ENCODE data around the gene ARHGDIA. TPM values are rescaled to one million over a fixed set of nuclear protein-coding genes. Genes with fewer than 3 reads are reported as not detected.

ARHGDIA gene
- total RNA-seq, 5 donors from 2014 or later (not counting 1 experiment from before 2014, with no cell fraction given), result 473 to 577 (median 504) TPM

GRCh38 chr17:81879121-81879520 is 8.0 kb upstream of the ARHGDIA start:
- no peak for ATAC-seq (replicated peaks in 1 of 4)
- Mint-ChIP-seq H3K4me1 (peaks cover 0 to 4% (median under 1%) of the 10 kb centered on the region in 3 donors), H3K4me3 (no peak overlapping the region), H3K27ac (no peak overlapping the region), H3K36me3 (peaks cover 16% of the 10 kb centered on the region), H3K27me3 (no peaks in the 10 kb centered on the region), H3K9me3 (no peaks in the 10 kb centered on the region)
- H3K36me3 ChIP-seq (ENCODE audit: control insufficient read depth in 2 of 2, extremely low read depth in 1 of 2, insufficient read depth in 1 of 2, low read length in 1 of 2), result peaks cover 0 to 18% of the 10 kb centered on the region in 2 donors
- no peaks in the 10 kb centered on the region for H3K27me3 ChIP-seq (replicated peaks in 1 of 2; ENCODE audit: control insufficient read depth in 2 of 2, extremely low read depth in 1 of 2, insufficient read depth in 2 of 2, low read length in 1 of 2)
- H3K4me1 ChIP-seq (ENCODE audit: control insufficient read depth in 1 of 2, extremely low read depth in 1 of 2, insufficient read depth in 2 of 2, low read length in 2 of 2), result no peaks in the 10 kb centered on the region
- H3K9me3 ChIP-seq, result no peaks in the 10 kb centered on the region
- WGBS (ENCODE audit: insufficient coverage), result 96% methylated on average over 3 of the region's 5 CpGs
- no peak overlapping the region for H3K4me3 ChIP-seq (ENCODE audit: control insufficient read depth in 1 of 2, extremely low read depth in 1 of 2, low read length in 1 of 2)
- ChIA-PET POLR2A (no interaction called here), CTCF (no interaction called here)
- no peak overlapping the region for H3K27ac ChIP-seq (ENCODE audit: low read length)
- DNase-seq, result no peak

DNA sequence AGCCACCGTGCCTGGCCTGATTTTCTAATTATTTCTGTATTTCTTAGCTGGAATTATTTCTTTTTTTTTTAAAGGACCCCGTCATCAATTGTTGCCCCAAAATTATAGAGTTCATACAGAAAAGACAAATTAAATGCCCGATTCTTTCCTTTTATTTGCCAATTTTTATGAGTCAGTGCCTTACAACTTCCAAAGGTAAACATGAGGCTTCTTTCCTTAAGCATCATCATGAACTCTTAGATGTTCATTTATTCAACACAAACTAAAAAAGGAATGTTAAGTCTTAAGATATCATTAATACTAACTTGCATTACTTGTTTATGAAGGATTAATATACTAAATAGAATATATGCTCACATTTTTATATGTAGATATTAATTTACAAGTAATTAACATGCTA is 7.2 kb upstream of the ARHGDIA start:
- H3K27ac ChIP-seq (ENCODE audit: low read length), result no peak overlapping the region
- H3K36me3 Mint-ChIP-seq, result peaks cover 16% of the 10 kb centered on the region
- no peaks in the 10 kb centered on the region for H3K9me3 ChIP-seq
- CTCF ChIA-PET, result no interaction called here
- no peak overlapping the region for H3K27ac Mint-ChIP-seq
- H3K4me1 ChIP-seq (ENCODE audit: control insufficient read depth in 1 of 2, extremely low read depth in 1 of 2, insufficient read depth in 2 of 2, low read length in 2 of 2), result peaks cover 0 to under 1% of the 10 kb centered on the region in 2 experiments
- ATAC-seq (replicated peaks in 1 of 4) (no peak), DNase-seq (no peak)
- H3K4me3 Mint-ChIP-seq, result no peak overlapping the region
- H3K27me3 ChIP-seq (replicated peaks in 1 of 2; ENCODE audit: control insufficient read depth in 2 of 2, extremely low read depth in 1 of 2, insufficient read depth in 2 of 2, low read length in 1 of 2), result no peaks in the 10 kb centered on the region
- no peak overlapping the region for H3K4me3 ChIP-seq (ENCODE audit: control insufficient read depth in 1 of 2, extremely low read depth in 1 of 2, low read length in 1 of 2)
- H3K36me3 ChIP-seq (ENCODE audit: control insufficient read depth in 2 of 2, extremely low read depth in 1 of 2, insufficient read depth in 1 of 2, low read length in 1 of 2), result peaks cover 0 to 18% of the 10 kb centered on the region in 2 donors
- 100% methylated on average over 2 of the region's 3 CpGs for WGBS (ENCODE audit: insufficient coverage)
- no peaks in the 10 kb centered on the region for H3K9me3 Mint-ChIP-seq
- H3K27me3 Mint-ChIP-seq, result no peaks in the 10 kb centered on the region
- POLR2A ChIA-PET, result no interaction called here
- H3K4me1 Mint-ChIP-seq, result peaks cover 4 to 9% (median 7%) of the 10 kb centered on the region in 3 donors

GRCh38 chr17:81877569-81877968 is 6.4 kb upstream of the ARHGDIA start:
- H3K9me3 ChIP-seq, result no peaks in the 10 kb centered on the region
- H3K4me1 Mint-ChIP-seq, result peaks cover 9 to 16% (median 14%) of the 10 kb centered on the region in 3 donors
- 90% methylated on average over 2 of the region's 5 CpGs for WGBS (ENCODE audit: insufficient coverage)
- peaks cover 0 to 18% of the 10 kb centered on the region in 2 donors for H3K36me3 ChIP-seq (ENCODE audit: control insufficient read depth in 2 of 2, extremely low read depth in 1 of 2, insufficient read depth in 1 of 2, low read length in 1 of 2)
- no peaks in the 10 kb centered on the region for H3K27me3 Mint-ChIP-seq
- H3K27ac ChIP-seq (ENCODE audit: low read length), result no peak overlapping the region
- H3K9me3 Mint-ChIP-seq, result no peaks in the 10 kb centered on the region
- ChIA-PET CTCF (no interaction called here), POLR2A (no interaction called here)
- peaks cover 2 to 8% of the 10 kb centered on the region in 2 experiments for H3K4me1 ChIP-seq (ENCODE audit: control insufficient read depth in 1 of 2, extremely low read depth in 1 of 2, insufficient read depth in 2 of 2, low read length in 2 of 2)
- H3K4me3 ChIP-seq (ENCODE audit: control insufficient read depth in 1 of 2, extremely low read depth in 1 of 2, low read length in 1 of 2), result no peak overlapping the region
- no peak overlapping the region for H3K4me3 Mint-ChIP-seq
- no peaks in the 10 kb centered on the region for H3K27me3 ChIP-seq (replicated peaks in 1 of 2; ENCODE audit: control insufficient read depth in 2 of 2, extremely low read depth in 1 of 2, insufficient read depth in 2 of 2, low read length in 1 of 2)
- no peak for DNase-seq
- ATAC-seq (replicated peaks in 1 of 4), result no peak
- H3K27ac Mint-ChIP-seq, result no peak overlapping the region
- H3K36me3 Mint-ChIP-seq, result peaks cover 14% of the 10 kb centered on the region

- ChIA-PET POLR2A (no interaction called here), CTCF (interaction anchor here (0.5 to 0.7 kb wide), 4 partner anchors 157 to 628 kb away, joined by 3 to 4 read pairs (median 4); partner anchors contain the start of genes HEXD (in 1 of the 2) and OGFOD3 (in 1 of the 2))
- WGBS (ENCODE audit: insufficient coverage), result under 1% methylated on average over 86 of the region's 86 CpGs
- Mint-ChIP-seq H3K27me3 (no peaks in the 10 kb centered on the region), H3K27ac (peak overlapping the region; percentile 93), H3K36me3 (no peaks in the 10 kb centered on the region), H3K4me1 (peaks cover 31 to 47% (median 39%) of the 10 kb centered on the region in 3 donors), H3K4me3 (peak overlapping the region; percentile 81 to 86 (median 83)), H3K9me3 (no peaks in the 10 kb centered on the region)
- Histone ChIP-seq H3K27ac (ENCODE audit: low read length) (peak overlapping the region; percentile 98), H3K27me3 (replicated peaks in 1 of 2; ENCODE audit: control insufficient read depth in 2 of 2, extremely low read depth in 1 of 2, insufficient read depth in 2 of 2, low read length in 1 of 2) (no peaks in the 10 kb centered on the region), H3K4me3 (ENCODE audit: control insufficient read depth in 1 of 2, extremely low read depth in 1 of 2, low read length in 1 of 2) (peak overlapping the region; percentile 70 to 94), H3K9me3 (no peaks in the 10 kb centered on the region), H3K36me3 (ENCODE audit: control insufficient read depth in 2 of 2, extremely low read depth in 1 of 2, insufficient read depth in 1 of 2, low read length in 1 of 2) (peaks cover 7 to 28% of the 10 kb centered on the region in 2 donors), H3K4me1 (ENCODE audit: control insufficient read depth in 1 of 2, extremely low read depth in 1 of 2, insufficient read depth in 2 of 2, low read length in 2 of 2) (peaks cover 10 to 59% of the 10 kb centered on the region in 2 experiments)
- peak; percentile 88 to 97 (median 93) for DNase-seq
- peak; percentile 41 to 51 (median 42) for ATAC-seq (replicated peaks in 1 of 4)
Observed at GRCh38 chr17:81871387-81872230, 472 bp upstream of the ARHGDIA start.

GRCh38 chr17:81870131-81870980 is 781 bp downstream of the ARHGDIA start:
- Mint-ChIP-seq H3K27ac (peak overlapping the region; percentile 87 to 88), H3K36me3 (no peaks in the 10 kb centered on the region), H3K4me3 (peak overlapping the region; percentile 81 to 84 (median 82)), H3K4me1 (peaks cover 34 to 52% (median 39%) of the 10 kb centered on the region in 3 donors), H3K27me3 (no peaks in the 10 kb centered on the region), H3K9me3 (no peaks in the 10 kb centered on the region)
- ATAC-seq (replicated peaks in 1 of 4) (peak; percentile 26 to 53 (median 42)), DNase-seq (peak in 11 of 35 experiments; percentile 20 to 62 (median 38))
- Histone ChIP-seq H3K4me3 (ENCODE audit: control insufficient read depth in 1 of 2, extremely low read depth in 1 of 2, low read length in 1 of 2) (peak overlapping the region; percentile 62 to 81), H3K36me3 (ENCODE audit: control insufficient read depth in 2 of 2, extremely low read depth in 1 of 2, insufficient read depth in 1 of 2, low read length in 1 of 2) (peaks cover 7 to 30% of the 10 kb centered on the region in 2 donors), H3K27me3 (replicated peaks in 1 of 2; ENCODE audit: control insufficient read depth in 2 of 2, extremely low read depth in 1 of 2, insufficient read depth in 2 of 2, low read length in 1 of 2) (no peaks in the 10 kb centered on the region), H3K9me3 (no peaks in the 10 kb centered on the region), H3K27ac (ENCODE audit: low read length) (peak overlapping the region; percentile 69), H3K4me1 (ENCODE audit: control insufficient read depth in 1 of 2, extremely low read depth in 1 of 2, insufficient read depth in 2 of 2, low read length in 2 of 2) (peaks cover 10 to 66% of the 10 kb centered on the region in 2 experiments)
- under 1% methylated on average over 61 of the region's 65 CpGs for WGBS (ENCODE audit: insufficient coverage)
- CTCF ChIA-PET, result interaction anchor here in 1 of 2 donors (0.7 kb wide), 1 partner anchor 80 kb away, joined by 4 read pairs; no protein-coding TSS in a partner anchor
- POLR2A ChIA-PET, result no interaction called here

All from T-cell (primary cell).